ENCODE measurements around the gene SGMS1.

DNA sequence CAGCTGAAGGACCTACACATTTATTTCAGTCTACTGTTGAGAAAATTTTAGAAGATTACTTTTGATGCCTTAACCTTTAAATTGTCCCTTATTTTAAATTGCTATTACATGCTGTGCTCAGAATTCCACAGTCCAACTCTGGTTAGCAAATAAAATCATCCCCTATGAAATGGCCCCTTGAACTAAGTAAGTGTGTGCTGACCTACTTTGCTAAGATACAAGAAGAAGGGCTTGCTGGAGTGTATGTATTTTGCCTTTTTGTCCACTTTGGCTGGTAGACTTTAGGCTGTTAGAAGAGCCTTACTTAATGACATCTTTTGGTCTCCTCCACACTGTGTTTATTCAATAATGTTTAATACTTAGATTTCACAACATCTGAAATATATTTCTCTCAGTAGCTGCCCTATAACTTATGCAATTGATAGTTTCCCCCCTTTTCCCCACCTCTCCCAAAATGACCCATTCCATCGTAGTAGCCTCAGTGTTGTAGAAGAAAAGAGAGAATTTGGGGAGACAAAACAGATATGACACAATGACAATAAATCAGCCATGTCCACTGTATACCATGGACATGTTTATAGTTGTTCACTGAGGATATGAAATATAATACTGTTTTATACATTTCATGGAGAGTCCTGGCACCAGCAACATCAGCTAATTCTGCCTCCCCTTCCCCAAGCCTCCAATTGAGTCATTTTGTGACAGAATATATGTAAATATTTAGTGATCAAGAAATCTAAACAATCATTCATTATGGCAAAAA is 264.6 kb downstream of the SGMS1 start:
- TF ChIP-seq, protein P1, sequence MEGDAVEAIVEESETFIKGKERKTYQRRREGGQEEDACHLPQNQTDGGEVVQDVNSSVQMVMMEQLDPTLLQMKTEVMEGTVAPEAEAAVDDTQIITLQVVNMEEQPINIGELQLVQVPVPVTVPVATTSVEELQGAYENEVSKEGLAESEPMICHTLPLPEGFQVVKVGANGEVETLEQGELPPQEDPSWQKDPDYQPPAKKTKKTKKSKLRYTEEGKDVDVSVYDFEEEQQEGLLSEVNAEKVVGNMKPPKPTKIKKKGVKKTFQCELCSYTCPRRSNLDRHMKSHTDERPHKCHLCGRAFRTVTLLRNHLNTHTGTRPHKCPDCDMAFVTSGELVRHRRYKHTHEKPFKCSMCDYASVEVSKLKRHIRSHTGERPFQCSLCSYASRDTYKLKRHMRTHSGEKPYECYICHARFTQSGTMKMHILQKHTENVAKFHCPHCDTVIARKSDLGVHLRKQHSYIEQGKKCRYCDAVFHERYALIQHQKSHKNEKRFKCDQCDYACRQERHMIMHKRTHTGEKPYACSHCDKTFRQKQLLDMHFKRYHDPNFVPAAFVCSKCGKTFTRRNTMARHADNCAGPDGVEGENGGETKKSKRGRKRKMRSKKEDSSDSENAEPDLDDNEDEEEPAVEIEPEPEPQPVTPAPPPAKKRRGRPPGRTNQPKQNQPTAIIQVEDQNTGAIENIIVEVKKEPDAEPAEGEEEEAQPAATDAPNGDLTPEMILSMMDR (conservative IDR thresholded peaks at IDR 0.05 in 1 of 2, IDR thresholded peaks at IDR 0.05 in 1 of 2; ENCODE audit: low read depth in 1 of 2, low read length in 2 of 2): no peak
- no peak for TF ChIP-seq EZH2 (IDR thresholded peaks at IDR 0.05; ENCODE audit: low read length, missing control alignments)
